ENCODE results near the gene DNTT. TPM values are rescaled to one million over a fixed set of nuclear protein-coding genes. Genes with fewer than 3 reads are reported as not detected.

The DNTT gene
- total RNA-seq, 1 donor from 2014 or later, result not detected

GRCh38 chr10:96285331-96285752, 18.9 kb upstream of the DNTT start:
- no peak for DNase-seq (ENCODE audit: low spot score in 2 of 2, unreplicated experiment in 2 of 2)
- Mint-ChIP-seq H3K9me3 (peaks cover 3% of the 10 kb centered on the region), H3K27me3 (ENCODE audit: low read depth) (no peaks in the 10 kb centered on the region), H3K4me3 (no peak overlapping the region), H3K36me3 (no peaks in the 10 kb centered on the region), H3K27ac (no peak overlapping the region), H3K4me1 (peaks cover 35% of the 10 kb centered on the region)
- TF ChIP-seq, protein P1, sequence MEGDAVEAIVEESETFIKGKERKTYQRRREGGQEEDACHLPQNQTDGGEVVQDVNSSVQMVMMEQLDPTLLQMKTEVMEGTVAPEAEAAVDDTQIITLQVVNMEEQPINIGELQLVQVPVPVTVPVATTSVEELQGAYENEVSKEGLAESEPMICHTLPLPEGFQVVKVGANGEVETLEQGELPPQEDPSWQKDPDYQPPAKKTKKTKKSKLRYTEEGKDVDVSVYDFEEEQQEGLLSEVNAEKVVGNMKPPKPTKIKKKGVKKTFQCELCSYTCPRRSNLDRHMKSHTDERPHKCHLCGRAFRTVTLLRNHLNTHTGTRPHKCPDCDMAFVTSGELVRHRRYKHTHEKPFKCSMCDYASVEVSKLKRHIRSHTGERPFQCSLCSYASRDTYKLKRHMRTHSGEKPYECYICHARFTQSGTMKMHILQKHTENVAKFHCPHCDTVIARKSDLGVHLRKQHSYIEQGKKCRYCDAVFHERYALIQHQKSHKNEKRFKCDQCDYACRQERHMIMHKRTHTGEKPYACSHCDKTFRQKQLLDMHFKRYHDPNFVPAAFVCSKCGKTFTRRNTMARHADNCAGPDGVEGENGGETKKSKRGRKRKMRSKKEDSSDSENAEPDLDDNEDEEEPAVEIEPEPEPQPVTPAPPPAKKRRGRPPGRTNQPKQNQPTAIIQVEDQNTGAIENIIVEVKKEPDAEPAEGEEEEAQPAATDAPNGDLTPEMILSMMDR (IDR thresholded peaks at IDR 0.05; ENCODE audit: unreplicated experiment), result no peak

- H3K4me1 Mint-ChIP-seq, result peaks cover 36% of the 10 kb centered on the region
These were observed 16.7 kb upstream of the DNTT start for GRCh38 chr10:96287392-96288105.

DNA sequence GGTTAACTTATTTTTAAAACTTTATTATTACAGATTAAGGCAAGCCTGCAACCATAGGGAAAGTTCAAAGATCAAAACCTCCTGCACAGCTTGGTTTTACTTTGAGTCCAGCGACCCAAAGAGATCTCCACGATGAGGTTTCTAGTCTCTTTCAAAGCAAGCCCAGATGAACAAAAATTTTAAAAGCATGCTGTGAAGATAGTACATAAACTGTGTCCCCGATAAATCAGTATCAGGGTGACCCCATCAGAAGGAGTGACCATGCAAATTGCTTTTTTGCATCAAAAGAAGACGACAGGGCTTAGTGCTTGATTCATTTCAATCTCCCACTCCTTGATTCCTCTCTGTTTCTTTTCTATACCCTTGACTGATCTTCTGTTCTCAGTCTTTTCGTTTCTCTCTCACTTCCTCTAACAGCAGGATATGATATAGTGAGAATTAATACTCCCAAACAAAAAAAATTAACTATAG, 16.0 kb upstream of the DNTT start:
- no peaks in the 10 kb centered on the region for H3K9me3 Mint-ChIP-seq
- TF ChIP-seq, protein P1 (IDR thresholded peaks at IDR 0.05; ENCODE audit: unreplicated experiment), result no peak
- no peak overlapping the region for H3K4me3 Mint-ChIP-seq
- H3K27me3 Mint-ChIP-seq (ENCODE audit: low read depth), result no peaks in the 10 kb centered on the region
- no peaks in the 10 kb centered on the region for H3K36me3 Mint-ChIP-seq
- H3K27ac Mint-ChIP-seq, result peak overlapping the region; percentile 51
- H3K4me1 Mint-ChIP-seq, result peaks cover 35% of the 10 kb centered on the region
- no peak for DNase-seq (ENCODE audit: low spot score in 2 of 2, unreplicated experiment in 2 of 2)

More at GRCh38 chr10:96287392-96288105, 16.7 kb upstream of the DNTT start:
- H3K4me3 Mint-ChIP-seq, result no peak overlapping the region
- TF ChIP-seq, protein P1 (IDR thresholded peaks at IDR 0.05; ENCODE audit: unreplicated experiment), result no peak
- peak overlapping the region; percentile 72 for H3K27ac Mint-ChIP-seq
- no peaks in the 10 kb centered on the region for H3K36me3 Mint-ChIP-seq
- peaks cover under 1% of the 10 kb centered on the region for H3K9me3 Mint-ChIP-seq
- H3K27me3 Mint-ChIP-seq (ENCODE audit: low read depth), result no peaks in the 10 kb centered on the region
- no peak for DNase-seq (ENCODE audit: low spot score in 2 of 2, unreplicated experiment in 2 of 2)

DNA sequence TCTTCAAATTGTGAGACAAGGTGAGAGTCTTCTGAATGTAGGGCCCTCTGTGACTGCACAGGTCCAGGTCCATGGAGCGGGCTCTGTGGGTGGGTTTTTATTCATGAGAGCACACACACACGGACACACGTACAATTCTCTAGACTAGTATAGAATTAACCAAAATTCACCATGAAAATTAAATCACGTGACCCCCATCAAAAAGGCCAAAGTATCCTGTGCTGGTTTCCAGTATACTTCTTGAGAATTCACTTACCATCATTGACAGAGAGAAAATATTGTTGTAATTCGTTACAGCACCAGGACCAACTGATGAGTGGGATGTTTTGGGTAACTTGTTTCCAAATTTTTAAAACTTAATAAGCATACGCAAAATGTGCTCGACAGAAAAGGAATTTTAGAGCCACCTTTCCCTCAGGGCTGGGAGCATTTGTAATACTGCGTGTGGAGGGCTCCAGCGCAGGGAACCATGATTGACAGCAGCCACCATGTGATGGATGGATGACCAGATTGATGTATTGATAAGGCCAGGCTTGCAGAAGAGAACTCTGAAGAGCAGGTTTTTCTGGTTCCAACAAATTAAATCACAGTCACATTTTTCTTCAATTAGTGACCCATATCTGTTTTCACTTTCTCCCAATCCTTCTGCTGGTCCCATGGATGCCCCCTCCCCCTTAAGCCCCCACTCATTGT, 14.9 kb upstream of the DNTT start:
- DNase-seq (ENCODE audit: low spot score in 2 of 2, unreplicated experiment in 2 of 2), result no peak
- H3K4me1 Mint-ChIP-seq, result peaks cover 25% of the 10 kb centered on the region
- H3K4me3 Mint-ChIP-seq, result no peak overlapping the region
- TF ChIP-seq, protein P1 (IDR thresholded peaks at IDR 0.05; ENCODE audit: unreplicated experiment), result no peak
- no peaks in the 10 kb centered on the region for H3K9me3 Mint-ChIP-seq
- H3K36me3 Mint-ChIP-seq, result no peaks in the 10 kb centered on the region
- no peak overlapping the region for H3K27ac Mint-ChIP-seq
- H3K27me3 Mint-ChIP-seq (ENCODE audit: low read depth), result peaks cover 2% of the 10 kb centered on the region

- Mint-ChIP-seq H3K36me3 (no peaks in the 10 kb centered on the region), H3K27me3 (ENCODE audit: low read depth) (peaks cover 4% of the 10 kb centered on the region), H3K9me3 (no peaks in the 10 kb centered on the region), H3K27ac (no peak overlapping the region), H3K4me3 (no peak overlapping the region), H3K4me1 (peaks cover 25% of the 10 kb centered on the region)
- TF ChIP-seq, protein P1 (IDR thresholded peaks at IDR 0.05; ENCODE audit: unreplicated experiment), result no peak
- no peak for DNase-seq (ENCODE audit: low spot score in 2 of 2, unreplicated experiment in 2 of 2)
These were observed 13.7 kb upstream of the DNTT start for GRCh38 chr10:96290368-96291133.

All from mesothelial cell of epicardium (in vitro differentiated cells).